ENCODE measurements around the gene TENT4B. TPM values are rescaled to one million over a fixed set of nuclear protein-coding genes. Genes with fewer than 3 reads are reported as not detected.

Gene TENT4B
- polyA plus RNA-seq, 1 of the 3 experiments (the other 2 are of a cell fraction) = 5.6 TPM

- Histone ChIP-seq H3K79me2 (ENCODE audit: insufficient read depth) (peaks cover 98% of the 10 kb centered on the region), H3K4me1 (ENCODE audit: control insufficient read depth in 1 of 2, insufficient read depth in 2 of 2, low read depth in 1 of 2, low read length in 1 of 2) (peaks cover 0 to 9% of the 10 kb centered on the region in 2 experiments; a peak in 2 of 4 replicates), H3K9me3 (no peaks in the 10 kb centered on the region), H2AFZ (ENCODE audit: low read depth) (no peak overlapping the region), H3K9ac (no peak overlapping the region), H3F3A (replicated peaks; ENCODE audit: insufficient read depth) (peaks cover 28% of the 10 kb centered on the region), H3K4me3 (ENCODE audit: low read depth in 2 of 2, low read length in 1 of 2) (no peak overlapping the region), H3K27me3 (ENCODE audit: insufficient read depth) (no peaks in the 10 kb centered on the region), H3K27ac (ENCODE audit: low read depth in 2 of 2, low read length in 1 of 2) (no peak overlapping the region), H3K4me2 (no peak overlapping the region), H4K20me1 (ENCODE audit: insufficient read depth) (no peaks in the 10 kb centered on the region; the same call in 1 of the 2 replicates), H3K9me2 (no peaks in the 10 kb centered on the region), H3K36me3 (replicated peaks in 1 of 2; ENCODE audit: control insufficient read depth in 1 of 2, insufficient read depth in 2 of 2, low read length in 1 of 2) (no peaks in the 10 kb centered on the region)
- TF ChIP-seq SMC3 (IDR thresholded peaks at IDR 0.05; ENCODE audit: low read depth, low read length) (no peak), FOXJ3 (CRISPR knock-in tag; IDR thresholded peaks at IDR 0.05) (no peak), JUND (IDR thresholded peaks at IDR 0.05) (no peak), CTCF (IDR thresholded peaks at IDR 0.05) (no peak), YY1 (IDR thresholded peaks at IDR 0.05; ENCODE audit: low read depth) (no peak), RCOR1 (IDR thresholded peaks at IDR 0.05; ENCODE audit: low read length) (no peak), TCF12 (IDR thresholded peaks at IDR 0.05) (no peak), NFIC (IDR thresholded peaks at IDR 0.05; ENCODE audit: borderline replicate concordance) (no peak), RXRA (IDR thresholded peaks at IDR 0.05; ENCODE audit: borderline replicate concordance, low read depth) (no peak), RAD21 (IDR thresholded peaks at IDR 0.05; ENCODE audit: low read length) (no peak), FOXM1 (IDR thresholded peaks at IDR 0.05; ENCODE audit: low read depth) (no peak), USF1 (IDR thresholded peaks at IDR 0.05; ENCODE audit: borderline replicate concordance, low read depth) (no peak), ZBTB33 (IDR thresholded peaks at IDR 0.05; ENCODE audit: borderline replicate concordance, low read depth) (no peak), ELF1 (IDR thresholded peaks at IDR 0.05) (no peak), RFX5 (IDR thresholded peaks at IDR 0.05; ENCODE audit: low read length) (no peak), POLR2AphosphoS5 (IDR thresholded peaks at IDR 0.05; ENCODE audit: low read depth, low read length) (no peak), TEAD4 (IDR thresholded peaks at IDR 0.05; ENCODE audit: borderline replicate concordance, insufficient read depth) (no peak), MAX (IDR thresholded peaks at IDR 0.05; ENCODE audit: low read depth) (no peak), EP300 (IDR thresholded peaks at IDR 0.05; ENCODE audit: borderline replicate concordance in 1 of 2, low read depth in 1 of 2, low read length in 1 of 2) (no peak), PBX3 (IDR thresholded peaks at IDR 0.05) (no peak)
- POLR2A ChIA-PET = no interaction called here
- DNase-seq = no peak
- CTCF ChIA-PET = interaction anchor here (1.0 kb wide), 1 partner anchor 164 kb away, joined by 4 read pairs; the partner anchor contains the start of gene CNEP1R1
- 66% methylated on average over 3 of the region's 3 CpGs for WGBS (ENCODE audit: low lambda C conversion rate)
These were observed 35.6 kb downstream of the TENT4B start for GRCh38 chr16:50188619-50189136.

Measured in SK-N-SH (cell line).